ENCODE measurements around the gene SYT9.

Gene SYT9

GRCh38 chr11:7427733-7428132, 176.0 kb downstream of the SYT9 start:
- DNase-seq (ENCODE audit: low read depth) = no peak

- DNase-seq (ENCODE audit: low read depth) = no peak
Measured at GRCh38 chr11:7428196-7428595, 176.5 kb downstream of the SYT9 start.

- no peak for DNase-seq (ENCODE audit: low read depth)
Measured at GRCh38 chr11:7430496-7430895, 178.8 kb downstream of the SYT9 start.

GRCh38 chr11:7435176-7435575, 183.5 kb downstream of the SYT9 start:
- DNase-seq (ENCODE audit: low read depth) = no peak

GRCh38 chr11:7436146-7436545, 184.4 kb downstream of the SYT9 start:
- DNase-seq (ENCODE audit: low read depth) = no peak

GRCh38 chr11:7436657-7437056, 185.0 kb downstream of the SYT9 start:
- no peak for DNase-seq (ENCODE audit: low read depth)

GRCh38 chr11:7437696-7438095, 186.0 kb downstream of the SYT9 start:
- DNase-seq (ENCODE audit: low read depth) = peak; percentile 34

GRCh38 chr11:7439746-7440320, 188.1 kb downstream of the SYT9 start:
- DNase-seq (ENCODE audit: low read depth) = no peak

- DNase-seq (ENCODE audit: low read depth) = peak; percentile 62
Measured at GRCh38 chr11:7442588-7443215, 191.0 kb downstream of the SYT9 start.

GRCh38 chr11:7444091-7444981, 192.6 kb downstream of the SYT9 start:
- no peak for DNase-seq (ENCODE audit: low read depth)

GRCh38 chr11:7445564-7445963, 193.9 kb downstream of the SYT9 start:
- no peak for DNase-seq (ENCODE audit: low read depth)

GRCh38 chr11:7448201-7448600, 196.5 kb downstream of the SYT9 start:
- DNase-seq (ENCODE audit: low read depth) = no peak

- no peak for DNase-seq (ENCODE audit: low read depth)
Measured at GRCh38 chr11:7449211-7449840, 197.6 kb downstream of the SYT9 start.

GRCh38 chr11:7449841-7450214, 198.1 kb downstream of the SYT9 start:
- DNase-seq (ENCODE audit: low read depth) = no peak

- DNase-seq (ENCODE audit: low read depth) = no peak
Measured at GRCh38 chr11:7450836-7451235, 199.1 kb downstream of the SYT9 start.

GRCh38 chr11:7451520-7451919, 199.8 kb downstream of the SYT9 start:
- DNase-seq (ENCODE audit: low read depth) = no peak

- no peak for DNase-seq (ENCODE audit: low read depth)
Measured at GRCh38 chr11:7451952-7452494, 200.3 kb downstream of the SYT9 start.

- no peak for DNase-seq (ENCODE audit: low read depth)
Measured at GRCh38 chr11:7454854-7455253, 203.2 kb downstream of the SYT9 start.

- peak; percentile 57 for DNase-seq (ENCODE audit: low read depth)
Measured at GRCh38 chr11:7457211-7457610, 205.5 kb downstream of the SYT9 start.

- no peak for DNase-seq (ENCODE audit: low read depth)
Measured at GRCh38 chr11:7462706-7463105, 211.0 kb downstream of the SYT9 start.

- DNase-seq (ENCODE audit: low read depth) = peak; percentile 38
Measured at GRCh38 chr11:7467652-7468051, 215.9 kb downstream of the SYT9 start.

GRCh38 chr11:7469351-7469865, 217.7 kb downstream of the SYT9 start:
- no peak for DNase-seq (ENCODE audit: low read depth)

All from ELR (cell line).